Activated naive CD4-positive, alpha-beta T cell treated with anti-CD3 and anti-CD28 coated beads, Interleukin-2, amount 50 U/mL, for 24 hours (primary cell): Measurements from ENCODE around the gene SFI1.
"Not testable (repeated sequence)": the region's sequence is repeated elsewhere in the genome, so short reads cannot be mapped to it uniquely, and the experiment has no call there.

Experiments used
- H3K27ac Mint-ChIP-seq: one replicate; pipeline ENCODE4 v1.8.0; 2021; ENCODE audit warnings: mild to moderate bottlenecking, mixed read lengths
- H3K27me3 Mint-ChIP-seq: one replicate; pipeline ENCODE4 v1.8.0; 2021; ENCODE audit warnings: mixed read lengths
- H3K36me3 Mint-ChIP-seq: one replicate; pipeline ENCODE4 v1.8.0; 2021; ENCODE audit warnings: mixed read lengths
- H3K4me1 Mint-ChIP-seq: one replicate; pipeline ENCODE4 v1.8.0; 2021; ENCODE audit warnings: mixed read lengths
- H3K4me3 Mint-ChIP-seq: one replicate; pipeline ENCODE4 v1.8.0; 2021; ENCODE audit warnings: mild to moderate bottlenecking, mixed read lengths
- H3K9me3 Mint-ChIP-seq: one replicate; pipeline ENCODE4 v1.8.0; 2021; ENCODE audit warnings: mixed read lengths

Gene SFI1

DNA sequence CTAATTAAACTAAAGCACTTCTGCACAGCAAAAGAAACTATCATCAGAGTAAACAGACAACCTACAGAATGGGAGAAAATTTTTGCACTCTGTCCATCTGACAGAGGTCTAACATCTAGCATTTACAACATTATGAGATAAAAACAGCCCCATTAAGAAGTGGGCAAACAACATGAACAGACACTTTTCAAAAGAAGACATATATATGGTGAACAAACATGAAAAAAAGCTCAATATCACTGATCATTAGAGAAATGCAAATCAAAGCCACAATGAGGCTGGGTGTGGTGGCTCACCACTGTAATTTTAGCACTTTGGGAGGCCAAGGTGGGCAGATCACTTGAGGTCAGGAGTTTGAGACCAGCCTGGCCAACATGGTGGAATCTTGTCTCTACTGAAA lies 11.2 kb downstream of the SFI1 start:
- H3K4me3 Mint-ChIP-seq, H3K27ac Mint-ChIP-seq, H3K27me3 Mint-ChIP-seq, H3K9me3 Mint-ChIP-seq: not testable (repeated sequence)
- peaks cover 71% of the 10 kb centered on the region for H3K4me1 Mint-ChIP-seq
- H3K36me3 Mint-ChIP-seq: peaks cover 20% of the 10 kb centered on the region

DNA sequence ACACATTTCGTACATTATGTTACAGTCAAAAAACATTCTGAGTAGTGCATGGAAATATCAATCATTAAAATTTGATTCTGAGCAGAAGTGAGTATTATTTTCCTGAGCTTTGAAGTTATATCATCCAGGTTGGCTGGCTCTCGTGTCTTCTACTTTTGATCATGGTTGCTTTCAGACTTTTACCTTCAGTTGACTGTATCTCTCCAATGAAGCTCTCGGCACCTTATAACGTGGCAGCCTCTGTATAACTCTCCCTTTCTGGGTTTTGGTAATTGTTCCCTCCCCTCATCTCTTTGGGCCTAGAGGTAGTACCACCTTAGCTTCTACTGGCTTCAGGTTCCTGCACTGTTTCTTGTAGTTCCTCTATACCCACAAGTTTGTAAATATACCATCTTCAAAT lies 12.2 kb downstream of the SFI1 start:
- H3K36me3 Mint-ChIP-seq: peaks cover 23% of the 10 kb centered on the region
- H3K4me1 Mint-ChIP-seq: peaks cover 65% of the 10 kb centered on the region
- no peak overlapping the region for H3K4me3 Mint-ChIP-seq
- H3K27ac Mint-ChIP-seq: peak overlapping the region; percentile 81
- no peaks in the 10 kb centered on the region for H3K27me3 Mint-ChIP-seq
- H3K9me3 Mint-ChIP-seq: peaks cover 4% of the 10 kb centered on the region

DNA sequence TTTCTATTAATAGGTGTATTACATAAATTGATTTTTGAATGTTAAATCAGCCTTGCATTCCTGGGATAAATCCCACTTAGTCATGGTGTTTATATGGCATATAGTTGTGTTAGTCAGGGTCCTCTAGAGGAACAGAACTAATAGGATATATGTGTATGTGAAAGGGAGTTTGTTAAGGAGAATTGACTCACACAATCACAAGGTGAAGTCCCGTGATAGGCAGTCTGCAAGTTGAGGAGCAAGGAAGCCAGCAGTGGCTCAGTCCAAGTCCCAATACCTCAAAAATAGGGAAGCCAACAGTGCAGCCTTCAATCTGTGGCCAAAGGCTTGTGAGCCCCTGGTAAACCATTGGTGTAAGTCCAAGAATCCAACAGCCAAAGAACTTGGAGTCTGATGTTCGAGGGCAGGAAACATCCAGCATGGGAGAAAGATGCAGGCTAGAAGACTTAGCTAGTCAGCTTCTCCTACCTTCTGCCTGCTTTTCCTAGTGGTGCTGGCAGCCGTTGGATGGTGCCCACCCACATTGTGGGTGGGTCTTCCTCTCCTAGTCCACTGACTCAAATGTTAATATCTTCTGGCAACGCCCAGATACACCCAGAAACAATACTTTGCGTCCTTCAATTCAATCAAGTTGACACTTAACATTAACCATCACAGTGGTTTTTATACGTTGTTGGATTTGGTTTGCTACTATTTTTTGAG lies 12.9 kb downstream of the SFI1 start:
- H3K27ac Mint-ChIP-seq: peak overlapping the region; percentile 77
- H3K36me3 Mint-ChIP-seq: peaks cover 23% of the 10 kb centered on the region
- no peak overlapping the region for H3K4me3 Mint-ChIP-seq

DNA sequence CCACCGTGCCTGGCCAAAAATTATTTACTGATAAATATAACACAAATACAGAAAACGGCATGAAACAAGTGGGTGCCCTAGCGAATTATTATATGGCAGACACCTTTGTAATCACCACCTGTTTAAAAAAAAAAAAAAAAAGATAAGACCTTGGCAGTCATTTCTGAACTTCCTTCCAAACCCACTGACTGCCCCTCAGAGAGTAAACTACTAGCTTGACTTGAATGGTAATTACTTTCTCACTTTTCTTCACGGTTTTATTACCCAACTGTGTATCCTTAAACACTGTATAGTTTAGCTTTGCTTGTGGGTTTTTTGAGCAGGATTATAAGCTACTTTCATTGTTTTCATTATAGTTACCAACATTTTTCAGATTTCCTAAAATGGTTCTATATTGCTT lies 23.7 kb downstream of the SFI1 start:
- no peak overlapping the region for H3K4me3 Mint-ChIP-seq
- no peaks in the 10 kb centered on the region for H3K27me3 Mint-ChIP-seq
- H3K36me3 Mint-ChIP-seq: peaks cover 10% of the 10 kb centered on the region
- peaks cover 55% of the 10 kb centered on the region for H3K4me1 Mint-ChIP-seq
- H3K27ac Mint-ChIP-seq: peak overlapping the region; percentile 84
- H3K9me3 Mint-ChIP-seq: no peaks in the 10 kb centered on the region

More for the DNA sequence above, 12.9 kb downstream of the SFI1 start:
- Mint-ChIP-seq H3K4me1 (peaks cover 59% of the 10 kb centered on the region), H3K27me3 (no peaks in the 10 kb centered on the region), H3K9me3 (peaks cover 4% of the 10 kb centered on the region)

DNA sequence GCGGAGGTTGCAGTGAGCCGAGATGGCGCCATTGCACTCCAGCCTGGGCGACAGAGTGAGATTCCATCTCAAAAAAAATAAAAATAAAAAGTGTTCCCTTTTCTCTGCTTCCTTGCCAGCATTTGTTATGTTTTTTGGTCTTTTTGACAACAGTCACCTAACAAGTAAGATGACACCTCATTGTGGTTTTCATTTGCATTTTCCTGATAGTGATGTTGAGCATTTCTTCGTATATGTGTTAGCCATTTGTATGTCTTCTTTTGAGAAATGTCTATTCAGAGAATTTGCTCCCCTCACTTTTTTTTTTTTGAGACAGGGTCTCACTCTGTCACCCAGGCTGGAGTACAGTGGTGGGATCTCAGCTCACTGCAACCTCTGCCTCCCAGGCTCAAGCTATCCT lies 27.8 kb downstream of the SFI1 start:
- H3K27me3 Mint-ChIP-seq, H3K9me3 Mint-ChIP-seq: not testable (repeated sequence)
- H3K36me3 Mint-ChIP-seq: peaks cover 16% of the 10 kb centered on the region
- peak overlapping the region; percentile 49 for H3K4me3 Mint-ChIP-seq
- peaks cover 50% of the 10 kb centered on the region for H3K4me1 Mint-ChIP-seq
- H3K27ac Mint-ChIP-seq: peak overlapping the region; percentile 59

DNA sequence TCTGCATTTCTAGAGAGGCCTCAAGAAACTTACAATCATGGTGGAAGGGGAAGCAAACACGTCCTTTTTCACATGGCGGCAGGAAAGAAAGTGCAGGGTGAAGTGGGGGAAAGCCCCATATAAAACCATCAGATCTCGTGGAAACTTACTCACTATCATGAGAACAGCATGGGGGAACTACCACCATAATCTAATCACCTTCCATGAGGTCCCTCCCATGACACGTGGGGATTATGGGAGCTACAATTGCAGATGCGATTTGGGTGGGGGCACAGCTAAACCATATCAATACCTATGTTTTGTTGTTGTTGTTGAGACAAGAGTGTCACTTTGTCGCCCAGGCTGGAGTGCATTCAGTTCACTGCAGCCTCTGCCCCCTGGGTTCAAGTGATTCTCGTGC lies 29.9 kb downstream of the SFI1 start:
- peak overlapping the region; percentile 94 for H3K27ac Mint-ChIP-seq
- peaks cover 51% of the 10 kb centered on the region for H3K4me1 Mint-ChIP-seq
- no peaks in the 10 kb centered on the region for H3K27me3 Mint-ChIP-seq
- no peaks in the 10 kb centered on the region for H3K9me3 Mint-ChIP-seq
- H3K4me3 Mint-ChIP-seq: peak overlapping the region; percentile 71
- H3K36me3 Mint-ChIP-seq: peaks cover 22% of the 10 kb centered on the region

DNA sequence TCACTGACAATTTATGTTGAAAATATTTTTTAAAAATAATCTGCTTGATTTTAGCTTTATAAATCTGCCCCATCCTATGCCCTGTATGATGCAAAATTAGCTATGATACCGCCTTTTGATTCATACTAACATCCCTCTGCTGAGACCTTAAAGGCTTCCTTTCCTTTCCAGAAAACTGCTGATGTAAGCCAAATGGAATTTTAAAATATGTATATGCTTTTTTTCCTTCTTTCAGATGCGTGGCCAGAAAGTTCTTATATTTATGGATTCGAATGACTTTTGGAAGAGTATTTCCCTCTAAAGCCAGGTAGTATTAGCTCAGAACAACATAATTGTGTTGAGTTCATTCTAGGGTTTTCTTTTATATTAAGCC lies 34.5 kb downstream of the SFI1 start:
- H3K36me3 Mint-ChIP-seq: peaks cover 12% of the 10 kb centered on the region
- no peaks in the 10 kb centered on the region for H3K27me3 Mint-ChIP-seq
- H3K9me3 Mint-ChIP-seq: no peaks in the 10 kb centered on the region
- no peak overlapping the region for H3K4me3 Mint-ChIP-seq
- H3K4me1 Mint-ChIP-seq: peaks cover 47% of the 10 kb centered on the region
- H3K27ac Mint-ChIP-seq: peak overlapping the region; percentile 68

DNA sequence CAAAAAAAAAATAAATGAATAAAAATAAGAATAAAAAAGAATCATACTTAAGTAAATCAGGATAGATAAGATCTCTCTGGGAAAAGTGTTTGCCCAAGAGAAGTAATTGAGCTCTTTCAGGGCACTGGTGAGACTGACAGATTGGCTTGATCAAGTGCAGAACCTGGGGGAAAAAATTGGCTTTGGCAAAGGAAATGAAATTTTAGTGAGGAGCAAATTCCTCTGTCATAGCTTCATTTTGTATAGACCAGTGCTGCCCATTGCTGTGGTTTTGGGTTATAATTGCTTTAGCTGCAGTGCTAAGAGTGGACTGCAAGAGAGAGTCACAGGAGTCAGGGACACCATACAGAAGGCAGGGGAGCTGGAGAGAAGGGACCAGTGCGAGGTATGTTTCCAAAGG lies 35.7 kb downstream of the SFI1 start:
- Mint-ChIP-seq H3K27me3 (no peaks in the 10 kb centered on the region), H3K4me1 (peaks cover 41% of the 10 kb centered on the region), H3K9me3 (no peaks in the 10 kb centered on the region), H3K27ac (peak overlapping the region; percentile 36), H3K4me3 (no peak overlapping the region), H3K36me3 (peaks cover 11% of the 10 kb centered on the region)

DNA sequence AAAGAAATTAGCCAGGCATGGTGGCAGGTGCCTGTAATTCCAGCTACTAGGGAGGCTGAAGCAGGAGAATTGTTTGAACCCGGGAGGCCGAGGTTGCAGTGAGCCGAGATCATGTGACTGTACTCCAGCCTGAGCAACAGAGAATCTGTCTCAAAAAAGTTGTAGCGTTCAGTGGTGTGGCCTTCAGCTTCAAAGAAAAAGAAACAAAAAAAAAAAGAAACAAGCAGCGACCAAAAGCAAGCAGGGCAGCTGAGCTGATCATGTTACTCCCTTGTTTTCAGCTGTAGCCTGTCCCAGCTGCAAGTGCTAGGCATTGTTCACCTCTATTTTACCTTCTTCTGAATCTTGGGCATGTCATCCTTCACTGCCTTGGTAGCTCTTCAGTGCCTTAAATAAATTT lies 37.0 kb downstream of the SFI1 start:
- peaks cover 11% of the 10 kb centered on the region for H3K36me3 Mint-ChIP-seq
- H3K27ac Mint-ChIP-seq: peak overlapping the region; percentile 80

DNA sequence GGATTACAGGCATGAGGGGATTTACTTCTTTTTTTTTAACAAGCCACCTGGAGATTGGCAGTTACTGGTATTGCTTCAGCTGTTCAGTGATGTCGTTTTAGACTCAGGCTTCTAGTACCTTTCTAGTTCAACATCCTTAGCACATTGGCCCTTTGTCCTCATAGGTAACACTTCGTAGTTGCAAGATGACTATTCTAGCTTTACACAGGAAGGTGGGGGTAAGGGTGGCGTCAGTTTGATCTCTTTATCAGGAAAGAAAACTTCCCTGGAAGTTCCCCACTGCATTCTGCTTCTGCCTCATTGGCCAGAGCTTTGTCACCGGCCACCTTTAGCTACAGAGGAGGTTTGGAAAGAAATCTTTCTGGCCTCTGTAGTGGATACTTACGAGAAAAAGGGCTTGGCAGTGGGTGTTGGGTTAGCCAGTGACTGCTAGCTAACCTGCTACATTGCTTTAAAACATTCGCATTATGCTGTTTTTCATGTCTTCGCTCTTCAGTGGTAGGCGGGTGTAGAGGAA lies 40.7 kb downstream of the SFI1 start:
- Mint-ChIP-seq H3K27ac (peak overlapping the region; percentile 95), H3K27me3 (no peaks in the 10 kb centered on the region), H3K9me3 (no peaks in the 10 kb centered on the region), H3K4me1 (peaks cover 52% of the 10 kb centered on the region), H3K4me3 (no peak overlapping the region), H3K36me3 (peaks cover 15% of the 10 kb centered on the region)

More for the DNA sequence above, 37.0 kb downstream of the SFI1 start:
- Mint-ChIP-seq H3K4me3 (no peak overlapping the region), H3K27me3 (no peaks in the 10 kb centered on the region), H3K9me3 (no peaks in the 10 kb centered on the region), H3K4me1 (peaks cover 48% of the 10 kb centered on the region)

DNA sequence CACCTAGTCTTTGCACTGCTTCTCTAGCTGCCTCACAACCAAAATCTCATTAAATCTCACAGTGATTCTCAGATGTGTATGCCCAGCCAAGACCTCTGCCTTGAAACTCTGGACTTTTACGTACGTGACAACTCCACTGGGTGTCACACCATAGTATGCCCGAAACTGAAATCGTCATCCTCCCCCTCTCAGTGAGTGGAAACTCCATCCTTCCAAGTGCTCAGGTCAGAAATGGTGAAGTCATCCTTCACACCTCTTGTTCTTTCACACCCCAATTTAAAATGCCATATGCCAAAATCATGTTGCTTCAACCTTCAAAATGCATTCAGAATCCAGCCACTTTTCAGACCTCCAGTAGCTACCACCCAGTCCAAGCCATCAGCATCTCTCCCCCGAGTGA lies 42.5 kb downstream of the SFI1 start:
- H3K36me3 Mint-ChIP-seq: peaks cover 15% of the 10 kb centered on the region
- peaks cover 38% of the 10 kb centered on the region for H3K4me1 Mint-ChIP-seq
- H3K4me3 Mint-ChIP-seq: peak overlapping the region; percentile 9
- no peaks in the 10 kb centered on the region for H3K27me3 Mint-ChIP-seq
- H3K9me3 Mint-ChIP-seq: no peaks in the 10 kb centered on the region
- peak overlapping the region; percentile 81 for H3K27ac Mint-ChIP-seq

DNA sequence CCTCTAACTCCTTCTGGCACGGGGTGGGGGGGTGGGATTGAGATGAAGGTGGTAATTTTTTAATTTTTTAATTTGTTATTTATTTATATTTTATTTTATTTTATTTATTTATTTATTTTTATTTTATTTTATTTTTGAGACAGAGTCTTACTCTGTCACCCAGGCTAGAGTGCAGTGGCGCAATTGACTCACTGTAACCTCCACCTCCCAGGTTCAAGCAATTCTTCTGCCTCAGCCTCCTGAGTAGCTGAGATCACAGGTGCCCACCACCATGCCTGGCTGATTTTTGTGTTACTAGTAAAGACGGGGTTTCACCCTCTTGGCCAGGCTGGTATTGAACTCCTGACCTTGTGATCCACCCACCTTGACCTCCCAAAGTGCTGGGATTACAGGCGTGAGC lies 43.8 kb downstream of the SFI1 start:
- not testable (repeated sequence) for H3K27me3 Mint-ChIP-seq, H3K9me3 Mint-ChIP-seq, H3K27ac Mint-ChIP-seq, H3K4me3 Mint-ChIP-seq
- Mint-ChIP-seq H3K36me3 (peaks cover 15% of the 10 kb centered on the region), H3K4me1 (peaks cover 28% of the 10 kb centered on the region)

DNA sequence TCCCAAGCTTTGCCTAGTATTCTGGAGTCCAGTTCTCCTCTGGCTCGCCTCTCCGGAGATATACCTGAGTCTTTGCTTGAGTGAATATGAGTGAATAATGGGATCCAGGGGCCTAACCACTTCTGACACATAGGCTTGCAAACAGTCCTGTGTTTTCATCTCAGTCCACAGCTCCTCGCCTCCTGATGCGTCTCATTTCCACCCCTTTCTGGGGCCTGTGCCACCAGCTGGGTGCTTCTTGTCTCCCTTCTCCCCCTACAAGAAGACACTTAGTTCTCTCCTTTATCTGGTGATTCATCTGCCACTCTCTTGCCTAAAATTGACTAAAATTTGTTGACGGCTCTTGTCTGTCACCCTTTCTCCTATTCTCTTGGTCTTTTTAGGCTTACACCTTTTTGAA lies 44.6 kb downstream of the SFI1 start:
- Mint-ChIP-seq H3K36me3 (peaks cover 15% of the 10 kb centered on the region), H3K27ac (peak overlapping the region; percentile 59), H3K27me3 (no peaks in the 10 kb centered on the region), H3K4me3 (peak overlapping the region; percentile 15), H3K9me3 (no peaks in the 10 kb centered on the region), H3K4me1 (peaks cover 28% of the 10 kb centered on the region)

DNA sequence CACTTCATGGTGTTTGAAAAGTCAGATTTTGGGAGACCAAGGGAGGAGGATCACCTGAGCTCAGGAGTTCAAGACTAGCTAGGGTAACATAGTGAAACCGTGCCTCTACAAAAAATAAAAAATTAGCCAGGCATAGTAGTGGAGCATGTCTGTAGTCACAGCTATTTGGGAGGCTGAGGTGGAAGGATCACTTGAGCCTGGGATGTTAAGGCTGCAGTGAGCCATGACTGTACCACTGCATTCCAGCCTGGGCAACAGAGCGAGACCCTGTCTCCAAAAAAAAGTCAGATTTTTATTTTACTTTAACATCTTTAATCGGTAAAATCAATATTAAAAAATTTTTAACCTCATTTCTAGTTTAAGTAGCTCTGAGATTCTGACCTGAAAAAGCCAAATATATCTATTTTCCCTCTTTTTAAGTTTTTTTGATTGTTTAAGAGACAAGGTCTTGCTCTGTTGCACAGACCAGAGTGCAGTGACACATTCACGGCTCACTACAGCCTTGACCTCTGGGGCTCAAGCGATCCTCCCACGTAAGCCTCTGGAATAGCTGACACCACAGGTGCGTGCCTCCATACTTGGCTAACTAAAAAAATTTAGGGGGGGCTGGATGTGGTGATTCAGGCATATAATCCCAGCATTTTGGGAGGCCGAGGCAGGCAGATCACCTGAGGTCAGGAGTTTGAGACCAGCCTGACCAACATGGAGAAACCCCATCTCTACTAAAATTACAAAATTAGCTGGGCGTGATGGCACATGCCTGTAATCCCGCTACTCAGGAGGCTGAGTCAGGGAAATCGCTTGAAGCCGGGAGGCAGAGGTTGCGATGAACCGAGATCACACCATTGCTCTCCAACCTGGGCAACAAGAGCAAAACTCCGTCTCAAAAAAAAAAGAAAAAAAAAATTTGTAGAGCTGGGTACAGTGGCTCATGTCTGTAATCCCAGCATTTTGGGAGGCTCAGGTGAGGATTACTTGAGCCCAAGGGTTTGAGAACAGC lies 48.4 kb downstream of the SFI1 start:
- Mint-ChIP-seq H3K27me3 (no peaks in the 10 kb centered on the region), H3K4me1 (peaks cover 8% of the 10 kb centered on the region), H3K4me3 (no peak overlapping the region), H3K27ac (no peak overlapping the region), H3K9me3 (no peaks in the 10 kb centered on the region), H3K36me3 (peaks cover 8% of the 10 kb centered on the region)

DNA sequence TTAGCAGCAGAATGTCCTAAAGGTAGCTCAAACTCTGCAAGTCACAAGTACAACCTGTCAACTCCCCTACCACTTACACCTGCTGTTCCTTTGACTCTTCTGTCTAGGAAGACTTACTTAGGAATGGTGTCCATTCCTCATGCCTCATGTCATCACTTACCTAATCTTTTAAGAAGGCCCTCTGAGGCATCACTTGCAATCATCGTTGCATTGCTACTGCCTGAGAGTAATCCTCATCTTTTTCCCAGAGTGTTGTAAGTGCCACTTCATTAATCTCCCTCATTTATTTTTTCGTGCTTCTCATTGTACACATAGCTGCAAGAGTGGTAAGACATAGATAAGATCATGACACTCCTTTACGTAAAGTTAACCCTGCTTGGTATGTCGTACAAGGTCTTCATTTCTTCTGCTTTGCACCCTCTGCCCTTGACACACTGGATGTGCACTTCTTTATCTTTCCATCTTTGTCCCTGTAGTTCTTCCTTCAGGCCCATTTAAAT lies 54.6 kb downstream of the SFI1 start:
- Mint-ChIP-seq H3K36me3 (peaks cover 5% of the 10 kb centered on the region), H3K4me3 (no peak overlapping the region), H3K27me3 (no peaks in the 10 kb centered on the region), H3K9me3 (no peaks in the 10 kb centered on the region), H3K4me1 (peaks cover 9% of the 10 kb centered on the region), H3K27ac (peak overlapping the region; percentile 26)
